ENCODE measurements around the gene ATL3.
"Not testable (repeated sequence)": the region's sequence is repeated elsewhere in the genome, so short reads cannot be mapped to it uniquely, and the experiment has no call there.

Gene ATL3

DNA sequence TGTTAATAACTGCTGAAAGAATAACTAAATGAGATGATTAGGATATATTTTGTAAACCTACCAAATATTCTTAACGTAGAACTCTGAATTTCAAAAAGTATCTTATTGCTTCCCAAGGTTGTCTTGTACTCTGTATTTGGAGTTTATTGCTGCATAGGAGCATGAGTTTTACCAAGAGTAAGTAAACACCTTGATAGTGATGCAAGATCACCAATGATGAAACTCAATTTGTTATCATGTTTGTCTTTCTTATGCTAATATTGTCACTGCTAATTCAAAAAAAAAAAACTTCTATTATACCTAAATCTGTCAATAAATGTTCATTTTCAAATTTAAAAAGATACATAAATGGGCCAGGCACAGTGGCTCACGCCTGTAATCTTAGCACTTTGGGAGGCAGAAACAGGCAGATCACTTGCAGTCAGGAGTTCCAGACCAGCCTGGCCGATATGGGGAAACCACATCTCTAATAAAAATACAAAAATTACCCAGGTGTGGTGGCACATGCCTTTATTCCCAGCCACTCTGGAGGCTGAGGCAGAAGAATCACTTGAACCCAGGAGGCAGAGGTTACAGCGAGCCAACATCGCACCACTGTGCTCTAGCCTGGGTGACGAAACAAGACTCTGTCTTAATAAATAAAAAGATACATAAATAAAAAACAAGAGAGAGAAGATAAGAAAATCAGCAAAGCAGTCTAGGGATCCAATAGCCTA, 84.6 kb downstream of the ATL3 start:
- no peak for DNase-seq (ENCODE audit: low spot score)

DNA sequence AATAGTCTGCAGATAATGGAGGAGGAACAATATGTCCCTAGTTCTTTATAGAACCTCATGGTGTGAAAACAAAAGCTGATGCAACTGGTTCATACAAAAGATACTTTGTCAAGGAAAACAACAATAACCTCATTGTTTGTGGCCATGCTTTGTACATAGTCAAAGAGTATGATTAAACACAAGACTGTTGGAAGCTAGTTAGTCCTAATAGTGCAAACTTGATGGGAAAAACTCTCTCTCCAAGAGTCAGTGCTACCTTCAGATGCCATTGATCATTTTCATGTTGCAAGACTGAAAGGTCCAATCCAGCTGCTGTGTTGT, 87.9 kb downstream of the ATL3 start:
- no peak for DNase-seq (ENCODE audit: low spot score)

GRCh38 chr11:63581224-63581623, 90.0 kb downstream of the ATL3 start:
- DNase-seq (ENCODE audit: low spot score): not testable (repeated sequence)

GRCh38 chr11:63578882-63579281, 92.3 kb downstream of the ATL3 start:
- not testable (repeated sequence) for DNase-seq (ENCODE audit: low spot score)

DNA sequence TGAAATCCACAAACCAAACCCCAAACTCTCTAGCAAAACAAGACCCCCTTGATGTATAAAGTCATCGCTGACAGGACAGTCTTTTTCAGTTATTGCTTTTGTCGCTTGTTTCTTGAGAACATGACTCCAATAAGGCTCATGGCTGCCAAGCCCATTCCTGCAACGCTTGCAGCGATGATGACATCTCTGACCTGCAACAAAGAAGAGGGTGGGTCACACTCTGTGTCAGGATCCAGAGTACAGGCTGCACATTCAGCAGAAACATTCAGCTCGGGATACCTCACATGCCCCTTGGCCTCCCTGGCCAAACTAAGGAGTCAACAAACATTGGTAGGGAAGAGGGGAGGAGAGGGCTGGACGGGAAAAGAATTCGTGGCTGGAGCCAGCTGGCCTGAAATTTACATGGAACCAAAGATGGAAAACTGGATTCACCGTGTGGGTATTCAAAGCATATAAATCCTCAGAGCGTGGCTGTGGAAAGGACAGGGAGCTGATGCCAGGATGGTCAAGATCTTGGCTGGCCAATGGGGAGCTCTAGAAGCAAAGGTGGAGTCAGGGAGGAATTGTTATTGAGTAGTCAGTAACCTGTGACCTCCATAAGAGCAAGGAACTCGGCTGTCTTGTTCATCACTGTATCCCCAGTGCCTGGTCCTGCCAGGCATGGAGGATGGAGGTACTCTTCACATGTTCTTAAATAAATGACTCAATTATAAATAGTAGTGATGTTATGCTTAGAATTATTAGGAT, 96.1 kb downstream of the ATL3 start:
- no peak for DNase-seq (ENCODE audit: low spot score)
